SK-N-MC (cell line): Measurements from ENCODE around the gene IGF1R.
A peak's percentile ranks its signal among the peaks of the same experiment; 100 is the strongest.

Experiments used
- DNase-seq: peaks from one replicate; pipeline ENCODE4 v3.0.0-alpha.2; 2011; ENCODE audit warnings: low read depth, low spot score
- H3K27ac ChIP-seq: fragments of 200-600 bp; sonication (generic); 2 replicates; pipeline ENCODE4 v1.5.1; 2016; ENCODE audit warnings: mixed run types
- H3K36me3 ChIP-seq: fragments of 200-600 bp; sonication (generic); 2 replicates; pipeline ENCODE4 v1.6.1; 2017; ENCODE audit warnings: antibody characterized with exemption, low read length, mixed read lengths; ENCODE audit not compliant: insufficient read depth
- H3K4me3 ChIP-seq: fragments of 200-600 bp; sonication (generic); 2 replicates; pipeline ENCODE4 v1.5.1; 2016
- H3K9ac ChIP-seq: fragments of 200-600 bp; sonication (generic); 2 replicates; pipeline ENCODE4 v1.8.0; 2017; ENCODE audit warnings: mixed run types, mixed read lengths; ENCODE audit not compliant: insufficient read length
- H3K9me3 ChIP-seq: fragments of 200-600 bp; sonication (generic); 2 replicates; pipeline ENCODE4 v1.6.1; 2017; ENCODE audit warnings: low read depth, mild to moderate bottlenecking, antibody characterized with exemption, low read length, moderate library complexity, mixed read lengths
- EZH2 ChIP-seq: fragments of 200-600 bp; sonication (generic); IDR thresholded peaks from one replicate; pipeline ENCODE4 v1.6.1; 2017; ENCODE audit warnings: antibody characterized with exemption
- FOXP2 ChIP-seq: optimal IDR thresholded peaks from 2 replicates; pipeline ENCODE3; 2011; ENCODE audit warnings: mild to moderate bottlenecking, moderate library complexity; ENCODE audit not compliant: insufficient read depth; ENCODE audit errors: extremely low read length, control extremely low read depth
- POLR2AphosphoS5 ChIP-seq: IDR thresholded peaks from 2 replicates; pipeline ENCODE4 v1.6.1; 2012; ENCODE audit warnings: mild to moderate bottlenecking, low read depth, low read length, borderline replicate concordance

Gene IGF1R

DNA sequence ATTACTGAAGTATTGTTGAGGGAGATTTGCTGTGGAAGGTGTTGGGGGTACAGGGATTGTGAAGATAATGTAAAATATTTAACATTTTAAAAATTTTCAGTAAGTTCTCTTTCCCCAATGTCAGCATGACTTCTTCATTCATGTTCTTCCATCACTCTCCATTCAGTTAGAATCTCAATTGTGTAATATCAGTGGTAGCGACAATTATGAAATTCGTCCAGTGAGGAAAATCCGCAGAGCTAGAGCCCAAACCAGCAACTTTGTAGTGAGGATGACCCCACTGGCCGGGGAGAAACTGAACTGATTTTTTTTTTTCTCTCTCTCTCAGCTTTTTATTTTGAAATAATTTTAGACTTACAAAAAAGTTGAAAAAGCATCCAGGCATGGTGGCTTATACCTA lies 187.5 kb downstream of the IGF1R start:
- no peak for TF ChIP-seq FOXP2
- TF ChIP-seq POLR2AphosphoS5, result no peak
- no peak for TF ChIP-seq EZH2
- H3K36me3 ChIP-seq, result no peaks in the 10 kb centered on the region
- no peak for DNase-seq

DNA sequence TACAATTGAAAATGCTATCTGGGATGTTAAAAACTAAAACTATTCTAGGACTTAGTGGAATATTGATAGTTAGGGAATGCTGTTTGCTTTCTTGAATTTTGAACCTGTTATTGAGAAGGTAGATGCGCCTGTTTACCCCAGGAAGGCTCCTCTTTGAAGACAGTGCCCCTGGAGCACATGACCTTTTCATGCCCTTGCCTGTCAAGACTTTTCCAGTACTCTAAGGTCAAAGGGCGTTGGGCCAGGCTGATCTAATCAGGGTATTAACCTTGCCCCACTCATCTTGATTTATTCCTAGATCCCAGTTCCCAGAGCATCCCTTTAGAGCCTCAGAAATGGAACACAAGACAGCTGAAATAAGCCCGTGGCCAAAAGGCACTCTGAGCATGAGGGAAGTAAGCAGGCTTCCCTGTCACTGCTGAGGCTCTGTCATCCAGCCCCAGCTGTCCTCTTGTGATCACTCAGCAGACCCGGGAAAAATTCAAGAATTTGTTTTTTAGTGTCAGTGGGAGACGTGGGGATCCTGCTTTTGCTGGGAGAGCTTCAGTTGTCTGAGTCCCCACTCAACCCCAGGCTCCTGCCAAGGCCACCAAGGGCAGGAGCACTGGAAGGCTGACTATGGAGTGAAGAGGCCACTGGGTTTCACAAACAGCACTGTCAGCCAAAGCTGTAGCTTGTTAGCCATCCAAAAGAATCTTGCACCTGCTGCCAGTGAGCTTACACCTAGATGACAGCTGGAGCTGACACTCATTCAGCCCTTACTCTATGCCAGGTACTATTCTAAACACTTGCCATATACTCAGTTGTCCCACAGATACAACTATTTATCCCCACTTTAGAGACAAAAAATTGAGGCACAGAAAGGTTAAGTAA lies 190.3 kb downstream of the IGF1R start:
- no peak for DNase-seq
- Histone ChIP-seq H3K9me3 (no peaks in the 10 kb centered on the region), H3K27ac (no peak overlapping the region)

More for the DNA sequence above, 187.5 kb downstream of the IGF1R start:
- H3K9ac ChIP-seq, result no peak overlapping the region
- H3K9me3 ChIP-seq, result peaks cover 6% of the 10 kb centered on the region; the same call in 1 of the 2 replicates
- H3K27ac ChIP-seq, result no peak overlapping the region
- no peak overlapping the region for H3K4me3 ChIP-seq

DNA sequence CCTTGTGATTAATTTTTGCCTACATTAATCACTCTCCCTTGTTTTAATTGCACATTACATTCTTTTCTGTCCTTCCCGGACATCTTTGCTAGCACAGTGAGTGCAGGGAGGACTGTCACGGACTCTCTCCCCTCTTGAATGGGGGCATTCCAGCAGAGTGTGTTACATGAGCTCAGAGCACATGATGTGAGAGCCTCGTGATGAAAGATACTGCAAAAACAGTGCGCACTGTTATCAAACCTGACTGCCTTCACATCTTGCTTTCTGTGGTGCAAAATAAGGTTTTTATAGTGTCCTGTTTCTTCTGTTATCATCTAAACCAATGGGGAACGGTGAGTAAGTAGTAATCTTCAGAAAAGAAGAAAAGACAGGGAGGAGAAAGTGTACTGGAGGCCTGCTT lies 191.7 kb downstream of the IGF1R start:
- Histone ChIP-seq H3K36me3 (no peaks in the 10 kb centered on the region), H3K27ac (no peak overlapping the region), H3K9ac (no peak overlapping the region), H3K4me3 (no peak overlapping the region), H3K9me3 (no peaks in the 10 kb centered on the region)
- no peak for TF ChIP-seq FOXP2
- TF ChIP-seq POLR2AphosphoS5, result no peak
- no peak for TF ChIP-seq EZH2
- no peak for DNase-seq

More for the DNA sequence above, 190.3 kb downstream of the IGF1R start:
- H3K9ac ChIP-seq, result no peak overlapping the region
- no peak overlapping the region for H3K4me3 ChIP-seq
- no peak for TF ChIP-seq EZH2
- TF ChIP-seq POLR2AphosphoS5, result no peak
- TF ChIP-seq FOXP2, result no peak
- H3K36me3 ChIP-seq, result no peaks in the 10 kb centered on the region

DNA sequence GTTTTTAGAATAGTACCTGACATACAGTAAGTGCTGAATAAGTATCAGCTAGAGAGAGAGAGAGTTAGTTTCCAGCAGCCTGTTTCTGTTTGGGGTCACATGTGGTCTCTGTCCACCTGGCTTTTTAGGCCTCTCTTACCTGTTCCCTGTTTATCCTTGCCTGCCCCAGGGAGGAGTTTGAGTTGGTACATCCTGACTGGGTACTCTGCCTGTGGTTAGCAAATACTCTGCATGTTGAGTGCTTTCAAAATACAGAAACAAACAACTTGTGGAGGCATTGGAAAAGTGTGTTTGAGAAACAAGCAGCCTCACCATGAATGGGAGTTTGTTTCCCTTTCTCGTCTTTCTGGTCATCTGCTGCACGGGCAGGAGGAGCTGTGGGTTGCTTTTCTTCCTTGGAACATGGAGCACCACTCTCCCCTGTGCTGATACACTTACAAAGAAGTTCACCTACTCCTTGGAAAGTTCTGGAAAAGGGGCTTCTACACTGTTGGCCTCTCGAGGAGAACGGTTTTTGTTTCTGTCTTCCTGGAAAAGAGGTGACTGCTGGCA lies 193.2 kb downstream of the IGF1R start:
- Histone ChIP-seq H3K4me3 (no peak overlapping the region), H3K9me3 (no peaks in the 10 kb centered on the region), H3K9ac (no peak overlapping the region), H3K36me3 (no peaks in the 10 kb centered on the region), H3K27ac (peak overlapping the region; percentile 22; the same call in 1 of the 2 replicates)
- TF ChIP-seq POLR2AphosphoS5 (no peak), FOXP2 (no peak), EZH2 (no peak)
- no peak for DNase-seq

DNA sequence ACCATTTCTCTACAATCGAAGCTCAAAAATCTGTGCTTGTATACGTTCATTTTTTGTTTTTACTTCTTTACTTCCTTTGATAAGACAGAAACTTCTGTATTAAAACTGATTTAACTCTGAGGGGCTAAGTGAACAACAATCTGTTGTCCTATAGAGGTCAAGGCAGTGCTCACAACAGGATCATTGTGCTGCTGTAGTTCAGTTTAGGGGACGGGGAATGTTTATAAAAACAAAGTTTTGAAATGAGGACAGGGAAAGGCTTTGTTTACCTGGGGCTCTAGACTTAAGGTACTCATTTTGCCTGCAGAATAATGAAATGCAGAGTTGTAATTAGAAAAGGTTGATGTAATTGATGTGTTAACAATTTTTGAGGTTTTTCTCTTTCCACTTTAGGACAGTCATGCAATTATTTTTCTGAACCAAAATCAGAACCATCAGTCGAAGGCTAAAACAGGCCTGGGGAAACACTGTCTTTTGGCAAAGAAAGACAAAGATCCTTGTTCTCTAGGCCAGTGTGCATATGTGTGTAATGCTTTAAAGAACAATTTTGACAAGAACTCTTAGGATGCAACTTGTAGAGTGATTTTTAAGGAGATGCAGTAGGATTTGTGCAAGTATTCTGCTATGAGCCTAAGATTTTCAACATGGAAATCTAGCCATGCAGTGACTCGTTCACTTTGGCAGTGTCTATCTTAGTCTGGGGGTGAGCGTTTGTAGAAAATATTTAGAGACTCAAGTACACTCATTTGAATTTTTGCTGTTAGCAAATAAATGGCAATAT lies 194.0 kb downstream of the IGF1R start:
- DNase-seq, result no peak
- H3K9me3 ChIP-seq, result no peaks in the 10 kb centered on the region
- H3K4me3 ChIP-seq, result peak overlapping the region; percentile 32; the same call in 1 of the 2 replicates
- no peak overlapping the region for H3K9ac ChIP-seq
- no peaks in the 10 kb centered on the region for H3K36me3 ChIP-seq
- TF ChIP-seq POLR2AphosphoS5 (no peak), FOXP2 (no peak), EZH2 (no peak)
- H3K27ac ChIP-seq, result peak overlapping the region; percentile 68; the same call in 1 of the 2 replicates

DNA sequence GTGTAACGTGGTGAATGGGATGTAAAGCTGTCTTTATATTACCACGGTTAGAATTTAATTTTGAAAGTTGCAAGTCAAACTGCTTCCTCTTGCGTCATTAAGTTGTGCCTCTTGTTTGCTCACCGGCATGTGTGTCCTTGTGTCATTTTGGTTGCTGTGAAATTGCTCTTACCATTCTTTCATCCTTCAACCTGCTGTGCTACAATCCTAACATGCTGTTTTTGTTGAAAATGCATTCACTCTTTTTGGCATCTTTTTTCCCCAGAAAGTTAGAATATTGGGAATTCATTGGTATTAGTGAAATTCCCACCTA lies 194.6 kb downstream of the IGF1R start:
- H3K4me3 ChIP-seq, result peak overlapping the region; percentile 32; the same call in 1 of the 2 replicates
- TF ChIP-seq POLR2AphosphoS5 (no peak), EZH2 (no peak), FOXP2 (no peak)

DNA sequence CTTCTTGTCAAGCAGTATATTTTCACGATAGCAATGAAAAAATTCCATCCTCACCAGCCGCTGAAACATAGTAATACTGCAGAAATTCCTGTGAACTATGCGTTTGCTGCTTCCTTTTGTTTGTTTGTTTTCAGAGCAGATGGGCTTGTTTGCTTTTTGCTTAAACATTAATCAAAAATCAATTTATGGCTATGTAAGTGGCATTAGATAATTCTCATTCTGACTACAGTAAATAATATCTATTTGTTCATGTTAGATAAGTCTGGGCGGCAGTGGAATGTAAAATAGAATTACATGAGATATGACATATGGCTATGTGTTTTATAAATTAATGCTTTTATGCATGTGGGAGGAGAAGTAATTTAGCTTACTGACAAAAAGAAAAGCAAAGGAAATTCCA lies 195.5 kb downstream of the IGF1R start:
- Histone ChIP-seq H3K27ac (peak overlapping the region; percentile 71), H3K4me3 (peak overlapping the region; percentile 34)
- no peak for TF ChIP-seq FOXP2
- no peak for TF ChIP-seq EZH2
- no peak for TF ChIP-seq POLR2AphosphoS5

More for the DNA sequence above, 194.6 kb downstream of the IGF1R start:
- Histone ChIP-seq H3K27ac (peak overlapping the region; percentile 68), H3K9ac (no peak overlapping the region), H3K9me3 (no peaks in the 10 kb centered on the region), H3K36me3 (no peaks in the 10 kb centered on the region)
- no peak for DNase-seq

DNA sequence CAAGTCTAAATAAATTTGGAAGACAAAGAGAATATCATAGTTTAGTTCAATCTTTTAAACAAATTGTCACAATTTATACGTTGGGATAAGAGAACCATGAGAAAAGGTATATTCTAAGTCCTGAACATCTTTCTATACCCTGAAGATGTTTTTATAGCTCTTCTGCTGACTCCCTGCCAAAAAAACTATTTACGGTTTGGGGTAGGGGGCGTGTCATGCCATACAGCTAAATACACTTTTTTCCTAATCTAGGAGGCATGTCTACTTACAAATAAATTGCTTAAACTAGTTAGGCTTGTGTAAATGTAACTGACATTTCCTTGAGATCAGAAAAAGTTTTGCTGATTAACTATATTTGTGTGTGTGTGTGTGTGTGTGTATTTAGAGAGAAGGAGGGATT lies 195.9 kb downstream of the IGF1R start:
- Histone ChIP-seq H3K36me3 (no peaks in the 10 kb centered on the region), H3K27ac (peak overlapping the region; percentile 71), H3K9me3 (no peaks in the 10 kb centered on the region), H3K4me3 (peak overlapping the region; percentile 34), H3K9ac (no peak overlapping the region)
- DNase-seq, result no peak
- TF ChIP-seq EZH2 (no peak), POLR2AphosphoS5 (no peak), FOXP2 (no peak)

More for the DNA sequence above, 195.5 kb downstream of the IGF1R start:
- no peak for DNase-seq
- no peaks in the 10 kb centered on the region for H3K9me3 ChIP-seq
- H3K9ac ChIP-seq, result no peak overlapping the region
- H3K36me3 ChIP-seq, result no peaks in the 10 kb centered on the region
